Neuronal stem cell (in vitro differentiated cells): ENCODE results near the gene PTPRQ.

Source experiments
- DNase-seq: peaks from one replicate; pipeline ENCODE4 v3.0.0-alpha.2; 2013; ENCODE audit warnings: low spot score
- H2AFZ ChIP-seq: one replicate; pipeline ENCODE4 v1.6.1; 2013; ENCODE audit warnings: mild to moderate bottlenecking, low read length, inconsistent platforms
- H2AK5ac ChIP-seq: 2 replicates; pipeline ENCODE4 v1.6.1; 2013; ENCODE audit warnings: low read depth, mild to moderate bottlenecking, inconsistent platforms, low read length, moderate library complexity, mixed read lengths
- H2BK120ac ChIP-seq: 2 replicates; pipeline ENCODE4 v1.6.1; 2013; ENCODE audit warnings: low read depth, mild to moderate bottlenecking, inconsistent platforms, low read length, moderate library complexity, mixed read lengths
- H2BK12ac ChIP-seq: one replicate; pipeline ENCODE4 v1.6.1; 2013; ENCODE audit warnings: low read length, inconsistent platforms
- H2BK15ac ChIP-seq: 2 replicates; pipeline ENCODE4 v1.6.1; 2013; ENCODE audit warnings: mild to moderate bottlenecking, low read length, inconsistent platforms, mixed read lengths
- H2BK5ac ChIP-seq: one replicate; pipeline ENCODE4 v1.6.1; 2013; ENCODE audit warnings: inconsistent platforms, mild to moderate bottlenecking, low read length, moderate library complexity
- H3K14ac ChIP-seq: one replicate; pipeline ENCODE4 v1.6.1; 2013; ENCODE audit warnings: low read length, inconsistent platforms
- H3K18ac ChIP-seq: 2 replicates; pipeline ENCODE4 v1.6.1; 2013; ENCODE audit warnings: low read length, inconsistent platforms
- H3K23ac ChIP-seq: 2 replicates; pipeline ENCODE4 v1.6.1; 2013; ENCODE audit warnings: low read depth, mild to moderate bottlenecking, mixed read lengths, low read length, inconsistent platforms; ENCODE audit not compliant: poor library complexity
- H3K27ac ChIP-seq: replicated peaks from 3 replicates; pipeline ENCODE4 v1.5.1; 2013; ENCODE audit warnings: low read length, inconsistent platforms
- H3K27me3 ChIP-seq, 3 experiments: 2 replicates each; pipeline ENCODE4 v1.6.1; 2013; ENCODE audit warnings: low read length in 3 of 3, mild to moderate bottlenecking in 2 of 3, inconsistent platforms in 1 of 3, low read depth in 1 of 3, mixed read lengths in 1 of 3, moderate library complexity in 1 of 3; ENCODE audit not compliant: control insufficient read depth in 3 of 3, insufficient read depth in 3 of 3
- H3K36me3 ChIP-seq, 2 donors: replicated peaks in 1 of 2; 2 replicates each; pipeline ENCODE4 v1.6.1; 2013; ENCODE audit warnings: low read length in 2 of 2; ENCODE audit not compliant: control insufficient read depth in 2 of 2, insufficient read depth in 2 of 2
- H3K4ac ChIP-seq: 2 replicates; pipeline ENCODE4 v1.6.1; 2013; ENCODE audit warnings: inconsistent platforms, mild to moderate bottlenecking, low read length, moderate library complexity
- H3K4me1 ChIP-seq, 2 donors: 1 replicate in 1 of 2; 2 replicates in 1 of 2; pipeline ENCODE4 v1.6.1; 2013; ENCODE audit warnings: low read length in 2 of 2, low read depth in 1 of 2; ENCODE audit not compliant: control insufficient read depth in 2 of 2, insufficient read depth in 1 of 2
- H3K4me2 ChIP-seq: one replicate; pipeline ENCODE4 v1.6.1; 2013; ENCODE audit warnings: mild to moderate bottlenecking, low read length, inconsistent platforms; ENCODE audit not compliant: insufficient read depth, poor library complexity, severe bottlenecking
- H3K4me3 ChIP-seq, 2 donors: 2 replicates each; pipeline ENCODE4 v1.5.1; 2013; ENCODE audit warnings: low read length in 2 of 2, mild to moderate bottlenecking in 2 of 2, inconsistent platforms in 1 of 2, moderate library complexity in 1 of 2
- H3K79me1 ChIP-seq: one replicate; pipeline ENCODE4 v1.6.1; 2013; ENCODE audit warnings: low read depth, mild to moderate bottlenecking, inconsistent platforms, low read length, moderate library complexity
- H3K9ac ChIP-seq: one replicate; pipeline ENCODE4 v1.6.1; 2013; ENCODE audit warnings: mild to moderate bottlenecking, low read depth, low read length, inconsistent platforms; ENCODE audit not compliant: poor library complexity
- H3K9me3 ChIP-seq, 2 donors: replicated peaks in 1 of 2; 2 replicates each; pipeline versions ENCODE3 to v1.6.1; 2013; ENCODE audit warnings: low read length in 2 of 2, mild to moderate bottlenecking in 2 of 2, inconsistent platforms in 1 of 2, low read depth in 1 of 2, mixed read lengths in 1 of 2, moderate library complexity in 1 of 2; ENCODE audit not compliant: control insufficient read depth in 2 of 2, insufficient read depth in 1 of 2
- H4K8ac ChIP-seq: one replicate; pipeline ENCODE4 v1.6.1; 2013; ENCODE audit warnings: low read depth, mild to moderate bottlenecking, inconsistent platforms, low read length, moderate library complexity
- H4K91ac ChIP-seq: one replicate; pipeline ENCODE4 v1.6.1; 2013; ENCODE audit warnings: low read length, low read depth, mild to moderate bottlenecking, inconsistent platforms; ENCODE audit not compliant: poor library complexity
- WGBS, 2 donors: extraction: QIAGEN DNeasy Blood & Tissue Kit; methylation state at CpG; one replicate each; pipeline ENCODE4 v1.1.7; 2013; ENCODE audit warnings: missing lambda C conversion rate in 2 of 2, mixed read lengths in 1 of 2; ENCODE audit not compliant: insufficient read length in 2 of 2, insufficient replicate concordance in 1 of 2; ENCODE audit errors: extremely low coverage in 2 of 2; 5-methylcytosine and 5-hydroxymethylcytosine counted together

PTPRQ gene

GRCh38 chr12:80681287-80681686, 237.3 kb downstream of the PTPRQ start:
- H3K27ac ChIP-seq = no peak overlapping the region
- no peak overlapping the region for H3K4ac ChIP-seq
- no peaks in the 10 kb centered on the region for H3K27me3 ChIP-seq
- no peak overlapping the region for H2BK12ac ChIP-seq
- H2AK5ac ChIP-seq = no peak overlapping the region
- H3K9ac ChIP-seq = no peak overlapping the region
- H3K18ac ChIP-seq = no peak overlapping the region
- no peak overlapping the region for H2AFZ ChIP-seq
- WGBS, 2 donors = no CpG with 5 or more reads among the region's 2 CpGs
- no peaks in the 10 kb centered on the region for H3K4me1 ChIP-seq
- no peak overlapping the region for H2BK120ac ChIP-seq
- no peaks in the 10 kb centered on the region for H3K9me3 ChIP-seq
- H4K8ac ChIP-seq = no peak overlapping the region
- DNase-seq = no peak
- no peak overlapping the region for H3K4me2 ChIP-seq
- H3K23ac ChIP-seq = no peak overlapping the region
- H3K36me3 ChIP-seq = no peaks in the 10 kb centered on the region
- no peak overlapping the region for H2BK15ac ChIP-seq
- no peak overlapping the region for H2BK5ac ChIP-seq
- no peak overlapping the region for H3K4me3 ChIP-seq
- no peak overlapping the region for H3K14ac ChIP-seq
- H3K79me1 ChIP-seq = no peaks in the 10 kb centered on the region
- H4K91ac ChIP-seq = no peak overlapping the region

- Histone ChIP-seq H2BK120ac (no peak overlapping the region), H3K4me1 (no peaks in the 10 kb centered on the region), H4K8ac (no peak overlapping the region), H2BK5ac (no peak overlapping the region), H3K9ac (no peak overlapping the region), H3K36me3 (no peaks in the 10 kb centered on the region), H3K23ac (no peak overlapping the region), H3K14ac (no peak overlapping the region), H3K79me1 (no peaks in the 10 kb centered on the region), H2BK12ac (no peak overlapping the region), H3K27me3 (no peaks in the 10 kb centered on the region), H3K18ac (no peak overlapping the region), H2AFZ (no peak overlapping the region), H3K4ac (no peak overlapping the region), H2BK15ac (no peak overlapping the region), H2AK5ac (no peak overlapping the region), H3K4me3 (no peak overlapping the region), H3K9me3 (no peaks in the 10 kb centered on the region), H4K91ac (no peak overlapping the region), H3K27ac (no peak overlapping the region), H3K4me2 (no peak overlapping the region)
- no peak for DNase-seq
- no CpG with 5 or more reads among the region's 3 CpGs for WGBS, 2 donors
These were observed 237.8 kb downstream of the PTPRQ start for GRCh38 chr12:80681786-80682185.

DNA sequence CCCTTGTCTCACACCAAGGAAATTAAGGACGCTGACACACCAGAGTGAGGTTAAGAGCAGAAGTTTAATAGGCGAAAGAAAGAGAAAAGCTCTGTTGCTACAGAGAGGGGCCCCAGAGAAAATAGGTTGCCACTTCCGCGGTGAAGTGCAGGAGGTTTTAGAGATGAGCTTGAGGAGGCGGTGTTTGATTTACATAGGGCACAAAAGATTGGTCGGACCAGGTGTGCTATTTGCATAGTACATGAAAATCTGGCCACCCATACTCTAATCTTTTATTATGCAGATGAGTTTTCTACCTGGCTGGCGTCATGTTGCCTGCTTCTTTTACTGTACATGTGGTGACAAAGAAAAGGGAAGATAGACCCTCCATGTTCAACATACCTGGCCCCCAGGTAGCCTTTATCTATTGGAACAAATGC, 240.1 kb downstream of the PTPRQ start:
- no peak overlapping the region for H4K8ac ChIP-seq

DNA sequence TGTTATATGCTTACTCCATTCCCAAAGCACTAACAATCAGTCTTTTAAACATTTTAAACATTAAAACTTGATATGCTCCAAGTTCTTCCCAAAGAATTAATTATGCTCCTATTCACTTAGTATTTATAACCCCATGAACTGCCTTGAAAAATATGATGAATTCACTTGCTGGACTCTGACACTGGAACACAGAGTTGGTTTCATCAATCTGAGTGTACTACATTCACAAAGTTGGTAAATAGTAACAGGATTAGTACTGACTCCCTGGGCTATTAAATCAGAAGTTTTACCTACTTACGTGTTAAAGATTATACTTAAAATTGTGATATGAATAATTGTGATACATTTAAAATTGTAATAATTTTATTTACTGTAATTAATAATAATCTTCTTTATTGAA, 246.1 kb downstream of the PTPRQ start:
- no peak overlapping the region for H3K14ac ChIP-seq
- H2BK15ac ChIP-seq = no peak overlapping the region
- WGBS, 2 donors = no CpG with 5 or more reads among the region's 1 CpG
- no peak overlapping the region for H3K23ac ChIP-seq
- no peak overlapping the region for H3K4me2 ChIP-seq
- no peak overlapping the region for H3K4me3 ChIP-seq
- H3K18ac ChIP-seq = no peak overlapping the region
- H2BK5ac ChIP-seq = no peak overlapping the region
- H4K91ac ChIP-seq = no peak overlapping the region
- no peak overlapping the region for H4K8ac ChIP-seq
- H2BK12ac ChIP-seq = no peak overlapping the region
- H2AK5ac ChIP-seq = no peak overlapping the region
- H2BK120ac ChIP-seq = no peak overlapping the region
- H3K4ac ChIP-seq = no peak overlapping the region
- H3K9ac ChIP-seq = no peak overlapping the region
- H3K27me3 ChIP-seq = no peaks in the 10 kb centered on the region
- H3K4me1 ChIP-seq = no peaks in the 10 kb centered on the region
- no peaks in the 10 kb centered on the region for H3K79me1 ChIP-seq
- DNase-seq = no peak
- H3K9me3 ChIP-seq = no peaks in the 10 kb centered on the region
- no peaks in the 10 kb centered on the region for H3K36me3 ChIP-seq
- H3K27ac ChIP-seq = no peak overlapping the region
- no peak overlapping the region for H2AFZ ChIP-seq

More for the DNA sequence above, 240.1 kb downstream of the PTPRQ start:
- Histone ChIP-seq H3K36me3 (no peaks in the 10 kb centered on the region), H2BK5ac (no peak overlapping the region), H3K4me2 (no peak overlapping the region), H3K23ac (no peak overlapping the region), H2BK120ac (no peak overlapping the region), H3K18ac (no peak overlapping the region), H3K79me1 (no peaks in the 10 kb centered on the region), H3K9ac (no peak overlapping the region), H3K4ac (no peak overlapping the region), H2AK5ac (no peak overlapping the region), H3K9me3 (no peaks in the 10 kb centered on the region), H3K4me1 (no peaks in the 10 kb centered on the region), H3K27ac (no peak overlapping the region), H2BK15ac (no peak overlapping the region), H2BK12ac (no peak overlapping the region), H2AFZ (no peak overlapping the region), H3K4me3 (no peak overlapping the region), H3K14ac (no peak overlapping the region), H4K91ac (no peak overlapping the region), H3K27me3 (no peaks in the 10 kb centered on the region)
- no peak for DNase-seq
- no CpG with 5 or more reads among the region's 7 CpGs for WGBS, 2 donors
